AG04449 (cell line): ENCODE results near the gene SLC4A1.

ENCODE experiments used
- CTCF ChIA-PET: fragments of 350-600 bp; formaldehyde crosslinking; extraction: SDS; loops from one replicate; lab custom pipeline; 2021; ENCODE audit warnings: antibody characterized with exemption; lab: Yijun Ruan, JAX
- POLR2A ChIA-PET: fragments of 400-600, 350-600 bp; formaldehyde crosslinking; extraction: SDS; loops from one replicate; lab custom pipeline; 2020; ENCODE audit warnings: antibody characterized with exemption, inconsistent platforms; lab: Yijun Ruan, JAX
- DNase-seq: peaks from one replicate; pipeline ENCODE4 v3.0.0-alpha.2; 2010; ENCODE audit warnings: low read depth, low spot score
- H3K4me3 ChIP-seq: 2 replicates; pipeline ENCODE4 v1.5.1; 2011; ENCODE audit warnings: low read depth, mild to moderate bottlenecking, control low read depth, low read length
- TF ChIP-seq, protein P1 (sequence below): IDR thresholded peaks from one replicate; pipeline ENCODE4 v1.5.1; 2011; ENCODE audit warnings: mild to moderate bottlenecking, moderate library complexity, low read length, control low read depth, inconsistent platforms; ENCODE audit not compliant: insufficient read depth; ENCODE audit errors: missing control alignments

The SLC4A1 gene

DNA sequence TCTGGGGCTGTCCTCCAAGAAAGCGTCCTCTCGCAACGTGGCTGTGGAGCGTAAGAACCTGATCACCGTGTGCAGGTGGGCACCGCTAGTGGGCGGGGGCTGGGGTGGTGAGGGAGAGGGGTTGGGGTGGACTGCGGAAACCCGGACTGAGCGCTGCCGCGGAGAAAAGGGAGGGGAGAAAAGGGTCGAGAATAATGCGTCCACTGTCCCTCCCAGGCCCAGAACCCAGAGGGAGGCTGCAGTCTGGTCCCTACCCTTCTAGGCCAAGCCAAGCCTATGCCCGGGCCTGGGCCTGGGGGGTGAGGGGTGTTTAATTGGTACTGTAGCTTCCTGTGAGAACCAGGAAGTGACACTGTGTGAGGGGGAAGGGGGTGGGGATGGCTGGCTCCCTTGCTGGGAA is 40.9 kb upstream of the SLC4A1 start:
- POLR2A ChIA-PET, result no interaction called here
- DNase-seq, result no peak
- no peak overlapping the region; the same call in 1 of the 2 replicates for H3K4me3 ChIP-seq
- CTCF ChIA-PET, result no interaction called here
- TF ChIP-seq, protein P1, sequence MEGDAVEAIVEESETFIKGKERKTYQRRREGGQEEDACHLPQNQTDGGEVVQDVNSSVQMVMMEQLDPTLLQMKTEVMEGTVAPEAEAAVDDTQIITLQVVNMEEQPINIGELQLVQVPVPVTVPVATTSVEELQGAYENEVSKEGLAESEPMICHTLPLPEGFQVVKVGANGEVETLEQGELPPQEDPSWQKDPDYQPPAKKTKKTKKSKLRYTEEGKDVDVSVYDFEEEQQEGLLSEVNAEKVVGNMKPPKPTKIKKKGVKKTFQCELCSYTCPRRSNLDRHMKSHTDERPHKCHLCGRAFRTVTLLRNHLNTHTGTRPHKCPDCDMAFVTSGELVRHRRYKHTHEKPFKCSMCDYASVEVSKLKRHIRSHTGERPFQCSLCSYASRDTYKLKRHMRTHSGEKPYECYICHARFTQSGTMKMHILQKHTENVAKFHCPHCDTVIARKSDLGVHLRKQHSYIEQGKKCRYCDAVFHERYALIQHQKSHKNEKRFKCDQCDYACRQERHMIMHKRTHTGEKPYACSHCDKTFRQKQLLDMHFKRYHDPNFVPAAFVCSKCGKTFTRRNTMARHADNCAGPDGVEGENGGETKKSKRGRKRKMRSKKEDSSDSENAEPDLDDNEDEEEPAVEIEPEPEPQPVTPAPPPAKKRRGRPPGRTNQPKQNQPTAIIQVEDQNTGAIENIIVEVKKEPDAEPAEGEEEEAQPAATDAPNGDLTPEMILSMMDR, result no peak

DNA sequence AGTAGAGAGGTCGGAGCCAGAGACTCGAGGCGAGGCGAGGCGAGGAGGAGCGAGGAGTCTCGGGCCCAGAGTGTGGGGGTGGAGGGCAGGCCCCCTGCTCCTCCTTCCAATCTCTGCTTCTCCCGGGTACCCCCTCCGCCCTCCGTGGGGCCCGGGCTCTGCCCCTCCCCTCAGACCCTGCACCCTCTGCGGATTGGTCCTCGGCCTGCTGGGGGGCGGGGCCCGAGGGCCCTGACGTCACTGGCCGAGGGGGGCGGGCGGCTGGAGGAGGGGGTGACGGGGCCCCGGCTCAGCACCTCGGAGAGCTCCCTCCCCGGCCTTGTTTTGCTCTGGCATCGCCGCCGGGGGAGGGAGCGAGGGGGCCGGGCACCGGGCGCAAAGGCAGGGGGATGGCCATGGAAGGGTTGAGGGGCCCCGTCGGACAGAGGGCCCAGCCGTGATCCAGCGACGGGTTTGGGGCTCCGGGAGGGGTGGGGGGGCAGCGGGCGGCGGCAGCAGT is 40.4 kb upstream of the SLC4A1 start, which contains the start of gene RUNDC3A:
RUNDC3A (plus strand) TSS at position 282 of the 499 bp plus-strand sequence. CDS start 232 bp downstream, outside the sequence.
- no peak for DNase-seq
- ChIA-PET POLR2A (interaction anchor here (0.5 to 0.6 kb wide), 2 partner anchors 10 to 28 kb away, joined by 3 read pairs; no protein-coding TSS in a partner anchor), CTCF (interaction anchor here (0.6 kb wide), 1 partner anchor 77 kb away, joined by 3 read pairs; no protein-coding TSS in a partner anchor)
- TF ChIP-seq, protein P1, result no peak
- peak within 1 kb of the TSS; percentile 52 for H3K4me3 ChIP-seq

DNA sequence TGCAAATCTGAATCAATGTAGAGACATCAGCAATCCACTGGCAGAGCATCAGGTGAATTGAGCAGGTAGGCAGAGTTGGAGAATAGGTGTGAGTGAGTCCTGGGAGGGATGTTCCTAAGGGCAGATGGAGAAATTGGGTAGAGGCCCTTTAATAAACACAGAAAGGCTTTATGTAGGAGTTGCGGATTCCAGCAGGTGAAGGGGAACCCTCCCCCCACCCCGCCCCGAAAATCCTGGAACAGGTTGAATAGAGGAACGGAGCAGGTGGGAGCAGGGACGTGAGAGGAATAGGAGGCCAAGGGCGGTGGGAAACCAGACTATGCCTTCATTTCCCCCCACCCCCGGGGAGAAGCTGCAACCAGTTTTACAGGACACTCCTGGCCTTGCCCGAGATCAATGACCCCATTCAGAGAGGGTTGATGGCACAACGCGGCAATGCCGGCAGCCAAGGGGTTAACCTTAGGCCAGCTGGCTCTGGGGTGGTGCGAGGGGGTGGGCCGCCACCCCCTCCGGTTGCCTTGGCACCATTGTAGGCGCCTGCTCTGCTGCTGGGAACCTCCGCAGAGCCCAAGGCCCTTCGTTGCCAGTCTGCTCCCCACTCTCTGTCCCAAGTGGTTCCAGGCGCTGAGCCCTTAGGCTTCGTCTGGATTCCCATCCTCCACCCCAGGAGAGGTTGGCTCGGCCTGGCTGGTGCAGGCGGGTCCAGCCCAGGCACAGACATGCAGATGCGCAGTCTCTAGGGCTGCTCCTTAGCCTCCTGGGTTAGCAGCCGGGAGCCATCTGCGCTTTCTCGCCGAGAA is 39.7 kb upstream of the SLC4A1 start:
- CTCF ChIA-PET, result interaction anchor here (0.6 kb wide), 1 partner anchor 76 kb away, joined by 3 read pairs; no protein-coding TSS in a partner anchor
- POLR2A ChIA-PET, result interaction anchor here (0.5 to 0.6 kb wide), 2 partner anchors 11 to 27 kb away, joined by 3 read pairs; no protein-coding TSS in a partner anchor
- TF ChIP-seq, protein P1, result no peak
- no peak for DNase-seq
- no peak overlapping the region; the same call in 1 of the 2 replicates for H3K4me3 ChIP-seq

GRCh38 chr17:44304651-44305050 is 36.7 kb upstream of the SLC4A1 start:
- DNase-seq, result no peak
- CTCF ChIA-PET, result interaction anchor here (1.1 kb wide), 1 partner anchor 27 kb away, joined by 3 read pairs; no protein-coding TSS in a partner anchor
- TF ChIP-seq, protein P1, result no peak

DNA sequence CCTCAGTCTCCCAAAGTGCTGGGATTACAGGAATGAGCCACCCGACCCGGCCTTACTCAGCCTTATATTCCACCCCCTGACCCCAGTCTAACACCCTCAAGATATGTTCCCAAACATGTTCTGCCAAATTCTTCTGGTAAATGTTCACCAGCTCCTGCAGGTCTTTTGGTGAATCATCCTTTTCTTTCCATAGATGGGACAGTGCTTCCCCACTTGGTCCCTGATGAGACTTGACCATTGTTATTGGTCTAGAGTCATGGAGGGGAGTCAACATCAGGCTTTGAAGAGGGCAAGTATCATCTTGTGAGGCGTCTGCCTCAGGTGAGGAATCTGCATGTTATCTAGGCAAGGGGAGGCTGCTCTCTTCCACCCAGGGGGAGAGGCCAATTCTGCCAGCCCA is 30.0 kb upstream of the SLC4A1 start:
- TF ChIP-seq, protein P1, result no peak
- DNase-seq, result no peak
- POLR2A ChIA-PET, result no interaction called here
- CTCF ChIA-PET, result no interaction called here
- no peak overlapping the region for H3K4me3 ChIP-seq

More at GRCh38 chr17:44304651-44305050, 36.7 kb upstream of the SLC4A1 start:
- POLR2A ChIA-PET, result no interaction called here
- no peak overlapping the region for H3K4me3 ChIP-seq
